Brain microvascular endothelial cell (primary cell): ENCODE data around the gene GADD45B.
A peak's percentile ranks its signal among the peaks of the same experiment; 100 is the strongest.

Experiments
- DNase-seq: peaks from one replicate; pipeline ENCODE4 v3.0.0-alpha.2; 2020
- H3K27ac ChIP-seq: fragments of 250-450 bp; sonication (Bioruptor Pico); 2 replicates; pipeline ENCODE4 v1.5.1; 2020; ENCODE audit warnings: mild to moderate bottlenecking, moderate library complexity
- H3K27me3 ChIP-seq: fragments of 250-450 bp; sonication (Bioruptor Pico); replicated peaks from 2 replicates; pipeline ENCODE4 v1.5.1; 2020; ENCODE audit warnings: mild to moderate bottlenecking
- H3K36me3 ChIP-seq: fragments of 250-450 bp; sonication (Bioruptor Pico); replicated peaks from 2 replicates; pipeline ENCODE4 v1.5.1; 2020; ENCODE audit warnings: mild to moderate bottlenecking
- H3K4me3 ChIP-seq: 2 replicates; pipeline ENCODE4 v1.5.1; 2011; ENCODE audit warnings: low read depth, mild to moderate bottlenecking, control low read depth, low read length, moderate library complexity
- in situ Hi-C: cut with HindIII; loops from 2 replicates; pipeline ENCODE4 v1.10.0; 2017; ENCODE audit warnings: low sequenced_read_pairs, low pct_ligation_motif_present
- TF ChIP-seq, protein P1 (sequence below): IDR thresholded peaks from 2 replicates; pipeline ENCODE4 v1.5.1; 2011; ENCODE audit warnings: low read depth, mild to moderate bottlenecking, moderate library complexity, low read length, control low read depth, inconsistent platforms; ENCODE audit errors: missing control alignments

GADD45B gene, protein sequence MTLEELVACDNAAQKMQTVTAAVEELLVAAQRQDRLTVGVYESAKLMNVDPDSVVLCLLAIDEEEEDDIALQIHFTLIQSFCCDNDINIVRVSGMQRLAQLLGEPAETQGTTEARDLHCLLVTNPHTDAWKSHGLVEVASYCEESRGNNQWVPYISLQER

DNA sequence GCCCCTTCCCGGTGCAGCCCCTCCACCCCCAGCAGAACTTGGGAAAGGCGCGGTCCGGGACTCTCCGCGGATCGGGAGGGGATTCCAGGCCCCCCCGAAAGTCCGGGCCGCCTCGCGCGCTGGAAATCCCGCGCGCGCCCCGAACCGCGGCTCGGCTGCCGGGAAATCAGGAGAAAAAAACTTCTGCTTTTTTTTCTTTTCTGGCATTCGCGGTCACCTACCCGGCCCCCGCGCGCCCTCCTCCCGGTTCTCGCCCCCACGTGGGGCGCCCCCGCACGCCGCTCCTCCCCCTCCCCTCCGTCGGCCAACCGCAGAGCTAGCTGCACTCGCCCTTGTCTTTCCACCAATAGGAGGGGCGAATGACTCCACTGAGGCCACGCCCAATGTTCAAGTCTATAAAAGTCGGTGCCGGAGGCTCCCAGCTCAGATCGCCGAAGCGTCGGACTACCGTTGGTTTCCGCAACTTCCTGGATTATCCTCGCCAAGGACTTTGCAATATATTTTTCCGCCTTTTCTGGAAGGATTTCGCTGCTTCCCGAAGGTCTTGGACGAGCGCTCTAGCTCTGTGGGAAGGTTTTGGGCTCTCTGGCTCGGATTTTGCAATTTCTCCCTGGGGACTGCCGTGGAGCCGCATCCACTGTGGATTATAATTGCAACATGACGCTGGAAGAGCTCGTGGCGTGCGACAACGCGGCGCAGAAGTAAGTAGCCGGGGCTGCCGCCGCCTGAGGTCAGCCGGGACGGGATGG lies at the start of gene GADD45B:
Gene GADD45B, plus strand, starts transcription at position 426 of the 749 bp plus-strand sequence. Its CDS starts 232 bp downstream, at position 658.
- Histone ChIP-seq H3K27me3 (no peaks in the 10 kb centered on the region), H3K27ac (peak within 1 kb of the TSS; percentile 95), H3K36me3 (peaks cover 20% of the 10 kb centered on the region), H3K4me3 (peak within 1 kb of the TSS; percentile 100)
- peak; percentile 97 for DNase-seq
- TF ChIP-seq, protein P1, sequence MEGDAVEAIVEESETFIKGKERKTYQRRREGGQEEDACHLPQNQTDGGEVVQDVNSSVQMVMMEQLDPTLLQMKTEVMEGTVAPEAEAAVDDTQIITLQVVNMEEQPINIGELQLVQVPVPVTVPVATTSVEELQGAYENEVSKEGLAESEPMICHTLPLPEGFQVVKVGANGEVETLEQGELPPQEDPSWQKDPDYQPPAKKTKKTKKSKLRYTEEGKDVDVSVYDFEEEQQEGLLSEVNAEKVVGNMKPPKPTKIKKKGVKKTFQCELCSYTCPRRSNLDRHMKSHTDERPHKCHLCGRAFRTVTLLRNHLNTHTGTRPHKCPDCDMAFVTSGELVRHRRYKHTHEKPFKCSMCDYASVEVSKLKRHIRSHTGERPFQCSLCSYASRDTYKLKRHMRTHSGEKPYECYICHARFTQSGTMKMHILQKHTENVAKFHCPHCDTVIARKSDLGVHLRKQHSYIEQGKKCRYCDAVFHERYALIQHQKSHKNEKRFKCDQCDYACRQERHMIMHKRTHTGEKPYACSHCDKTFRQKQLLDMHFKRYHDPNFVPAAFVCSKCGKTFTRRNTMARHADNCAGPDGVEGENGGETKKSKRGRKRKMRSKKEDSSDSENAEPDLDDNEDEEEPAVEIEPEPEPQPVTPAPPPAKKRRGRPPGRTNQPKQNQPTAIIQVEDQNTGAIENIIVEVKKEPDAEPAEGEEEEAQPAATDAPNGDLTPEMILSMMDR = no peak
- in situ Hi-C loops = no loop called here

DNA sequence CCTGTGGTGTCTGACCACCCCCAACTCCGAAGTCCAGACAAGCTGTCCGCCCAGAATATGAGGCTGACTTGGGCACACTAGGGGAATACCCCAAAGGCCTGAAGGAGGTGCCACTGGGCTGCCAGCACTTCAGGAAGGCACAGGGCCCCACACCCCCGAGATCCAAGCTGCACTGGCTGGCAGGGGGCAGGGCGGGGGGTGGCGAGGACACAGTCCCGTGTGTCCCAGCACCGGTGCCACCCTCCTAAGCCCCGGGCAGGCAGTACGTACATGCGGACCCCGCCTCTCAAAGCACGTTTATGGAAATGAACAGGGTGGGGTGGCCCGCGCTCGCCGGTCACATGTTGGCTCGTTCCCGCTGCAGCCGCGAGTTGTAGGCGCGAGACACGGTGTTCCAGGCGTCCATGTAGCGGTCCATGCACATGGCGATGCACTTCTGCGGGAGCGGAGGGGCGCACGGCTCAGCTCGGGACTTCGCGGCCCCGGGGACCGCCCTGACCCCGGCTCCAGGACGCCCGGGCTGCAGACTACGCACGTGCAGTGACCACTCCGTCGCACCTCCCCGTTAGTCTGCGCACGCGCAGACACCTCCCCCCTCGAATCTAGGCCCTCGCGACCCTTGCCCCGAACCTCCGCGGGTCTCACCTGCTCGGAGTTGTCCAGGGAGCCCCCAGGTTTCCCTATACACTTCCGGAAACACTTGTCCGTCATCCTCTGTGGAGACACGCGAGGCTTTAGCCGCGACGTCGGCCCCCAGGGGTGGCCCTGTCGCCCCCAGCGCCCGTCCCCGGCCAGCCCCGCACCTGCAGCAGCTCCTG lies 49.1 kb upstream of the GADD45B start:
- no peaks in the 10 kb centered on the region for H3K27me3 ChIP-seq
- in situ Hi-C loops = no loop called here
- DNase-seq = peak; percentile 27
- TF ChIP-seq, protein P1 = peak; percentile 26
- H3K36me3 ChIP-seq = peaks cover 22% of the 10 kb centered on the region
- H3K4me3 ChIP-seq = peak overlapping the region; percentile 86
- peak overlapping the region; percentile 99 for H3K27ac ChIP-seq

DNA sequence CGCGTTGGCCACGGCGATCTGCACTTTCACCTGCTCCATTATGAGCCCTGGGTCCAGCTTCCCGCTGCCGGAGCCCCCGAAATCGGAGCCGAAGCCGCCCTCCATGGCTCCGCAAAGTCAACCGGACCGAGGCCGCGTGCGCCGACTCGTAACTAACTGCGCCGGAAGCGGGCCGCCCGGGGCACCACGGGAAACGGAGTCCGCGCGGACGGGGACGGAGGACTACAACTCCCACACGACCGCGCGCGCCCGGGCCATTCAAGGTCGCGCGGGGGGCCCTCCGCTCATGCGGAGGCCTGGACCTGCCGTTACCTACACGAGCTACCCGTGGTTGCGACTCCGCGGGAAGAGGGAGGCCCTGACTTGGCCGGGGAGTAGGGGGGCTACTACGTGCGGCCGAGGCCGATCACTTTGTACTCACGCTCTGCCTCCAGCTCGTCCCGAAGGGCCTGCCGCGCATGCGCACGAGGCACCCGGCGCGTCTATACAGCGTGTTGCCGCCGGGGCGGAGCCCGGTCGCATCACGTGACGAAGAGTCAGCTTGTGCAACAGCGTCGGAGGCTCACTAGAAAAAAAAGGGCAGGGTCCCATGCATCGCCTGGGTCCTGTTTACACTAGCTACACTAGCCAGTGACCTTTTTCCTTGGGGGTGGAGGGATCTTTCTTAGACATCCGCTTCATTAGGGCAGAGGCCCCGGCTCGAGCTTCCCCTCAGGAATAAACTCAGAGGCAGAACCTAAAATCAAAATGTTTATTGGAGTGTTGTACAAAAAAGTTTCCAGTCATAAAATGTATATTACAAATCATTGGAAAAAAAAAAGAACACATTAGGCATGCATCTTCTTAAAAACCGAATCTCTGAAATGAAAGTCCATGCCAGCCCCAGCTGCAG lies 48.3 kb upstream of the GADD45B start, which contains the start of gene TIMM13:
Gene TIMM13, minus strand, starts transcription at position 158 of the 892 bp plus-strand sequence. Its CDS starts 53 bp downstream, at position 105.
- TF ChIP-seq, protein P1 = no peak
- in situ Hi-C loops = no loop called here
- Histone ChIP-seq H3K27me3 (no peaks in the 10 kb centered on the region), H3K4me3 (peak within 1 kb of the TSS; percentile 86), H3K27ac (peak within 1 kb of the TSS; percentile 99), H3K36me3 (peaks cover 21% of the 10 kb centered on the region)
- DNase-seq = peak; percentile 91

DNA sequence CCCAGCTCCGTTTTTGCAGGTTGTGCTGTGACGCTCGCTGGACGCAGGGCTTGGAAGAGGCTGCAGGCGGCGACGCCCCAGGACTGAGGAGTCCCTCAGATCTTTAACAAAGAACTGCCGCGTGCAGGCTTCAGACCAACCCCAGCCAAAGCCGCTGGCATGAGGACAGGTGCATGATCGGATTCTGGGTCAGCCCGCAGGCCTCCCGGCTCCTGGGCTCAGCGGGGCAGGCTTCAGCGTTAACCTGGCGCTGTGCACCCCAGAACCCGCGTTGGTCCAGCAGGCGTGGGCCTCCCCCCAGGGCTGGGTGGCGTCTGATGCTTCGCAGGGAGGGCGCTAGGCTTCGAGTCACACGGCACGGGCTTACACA lies 47.6 kb upstream of the GADD45B start:
- H3K36me3 ChIP-seq = peaks cover 21% of the 10 kb centered on the region

More for the DNA sequence above, 47.6 kb upstream of the GADD45B start:
- Histone ChIP-seq H3K27ac (no peak overlapping the region), H3K4me3 (peak overlapping the region; percentile 86), H3K27me3 (no peaks in the 10 kb centered on the region)
- DNase-seq = peak; percentile 2
- TF ChIP-seq, protein P1 = peak; percentile 20
- in situ Hi-C loops = no loop called here
